Psoas muscle (tissue), 8 donors: ENCODE measurements around the gene CALCA. TPM values are rescaled to one million over a fixed set of nuclear protein-coding genes. Genes with fewer than 3 reads are reported as not detected.

Experiments used
- ATAC-seq, 4 donors: fragments of 200-7000 bp; cut with Tn5 transposase; one replicate each; pipeline ENCODE4 v1.9.1; 2020; ENCODE audit warnings: moderate library complexity in 3 of 4, mild to moderate bottlenecking in 2 of 4
- DNase-seq, 2 donors: peaks; one replicate each; pipeline ENCODE4 v3.0.0-alpha.2; 2020
- H3K27ac ChIP-seq: fragments of 200-600 bp; one replicate; pipeline ENCODE4 v1.8.0; 2022
- H3K27me3 ChIP-seq, 3 donors: fragments of 200-600 bp in 1 of 3; one replicate each; pipeline versions ENCODE4 v1.6.1 to v1.8.0; 2013 to 2022; ENCODE audit warnings: low read length in 2 of 3, mild to moderate bottlenecking in 2 of 3, moderate library complexity in 1 of 3; ENCODE audit not compliant: insufficient read depth in 3 of 3
- H3K36me3 ChIP-seq, 2 donors: fragments of 200-600 bp in 1 of 2; one replicate each; pipeline versions ENCODE4 v1.6.1 to v1.8.0; 2013 to 2022; ENCODE audit warnings: low read depth in 1 of 2, mild to moderate bottlenecking in 1 of 2, moderate library complexity in 1 of 2; ENCODE audit not compliant: insufficient read depth in 1 of 2
- H3K4me1 ChIP-seq: fragments of 200-600 bp; one replicate; pipeline ENCODE4 v1.8.0; 2022
- H3K4me3 ChIP-seq: fragments of 200-600 bp; one replicate; pipeline ENCODE4 v1.8.0; 2022; ENCODE audit warnings: mild to moderate bottlenecking
- H3K9me3 ChIP-seq: fragments of 200-600 bp; one replicate; pipeline ENCODE4 v1.8.0; 2022
- WGBS, 3 donors: extraction: QIAGEN DNeasy Blood & Tissue Kit; methylation state at CpG; one replicate each; pipeline versions ENCODE4 v1.1.6 to v1.1.7; 2013; 5-methylcytosine and 5-hydroxymethylcytosine counted together
- intact Hi-C, 2 donors: fragments of 100-400 bp; cut with DNase I; formaldehyde crosslinking; loops; one replicate each; pipeline versions ENCODE4 v1.11.0 to v1.14.2; 2022
- polyA plus RNA-seq, 3 donors: library from polyadenylated mRNA; stranded (reverse); fragments of 200-250 nt; gene quantifications; one replicate each; pipeline ENCODE4 v1.2.3, GENCODE V29; 2013
- total RNA-seq, 4 donors: library from RNA; stranded (reverse); fragmentation: NEBNext Ultra II Directional in 2 of 4; extraction: Animal tissue kit (Norgen Biotek cat#: 25700) in 2 of 4; gene quantifications; one replicate each; pipeline versions ENCODE4 v1.2.1 to v1.2.4, GENCODE V29; 2021 to 2023
- TF ChIP-seq, protein P1 (sequence below): fragments of 200-600 bp; IDR thresholded peaks from one replicate; pipeline ENCODE4 v1.8.0; 2022; ENCODE audit warnings: antibody characterized with exemption
- donor health status: healthy with polysubstance abuse.
- donor health status: DM: no; HTN: no; CAD: no; lungs with moderate emphysema.
- donor health status: Bipolar disorder and iron deficiency.
- donor health status: healthy.
- donor health status: DM: yes; HTN: yes; CAD: no.
- donor health status: DM: no; HTN: no; CAD: no.
- donor health status: DM: no; HTN: no; CAD: no.
- donor health status: DM: yes; HTN: yes; CAD: no.

CALCA gene
- total and polyA plus RNA-seq, 7 donors, result 0.34 to 3.9 (median 3.0) TPM; not detected in 4

- Histone ChIP-seq H3K27ac (no peak overlapping the region), H3K4me3 (no peak overlapping the region), H3K4me1 (no peaks in the 10 kb centered on the region), H3K27me3 (no peaks in the 10 kb centered on the region), H3K36me3 (no peaks in the 10 kb centered on the region), H3K9me3 (no peaks in the 10 kb centered on the region)
- TF ChIP-seq, protein P1, sequence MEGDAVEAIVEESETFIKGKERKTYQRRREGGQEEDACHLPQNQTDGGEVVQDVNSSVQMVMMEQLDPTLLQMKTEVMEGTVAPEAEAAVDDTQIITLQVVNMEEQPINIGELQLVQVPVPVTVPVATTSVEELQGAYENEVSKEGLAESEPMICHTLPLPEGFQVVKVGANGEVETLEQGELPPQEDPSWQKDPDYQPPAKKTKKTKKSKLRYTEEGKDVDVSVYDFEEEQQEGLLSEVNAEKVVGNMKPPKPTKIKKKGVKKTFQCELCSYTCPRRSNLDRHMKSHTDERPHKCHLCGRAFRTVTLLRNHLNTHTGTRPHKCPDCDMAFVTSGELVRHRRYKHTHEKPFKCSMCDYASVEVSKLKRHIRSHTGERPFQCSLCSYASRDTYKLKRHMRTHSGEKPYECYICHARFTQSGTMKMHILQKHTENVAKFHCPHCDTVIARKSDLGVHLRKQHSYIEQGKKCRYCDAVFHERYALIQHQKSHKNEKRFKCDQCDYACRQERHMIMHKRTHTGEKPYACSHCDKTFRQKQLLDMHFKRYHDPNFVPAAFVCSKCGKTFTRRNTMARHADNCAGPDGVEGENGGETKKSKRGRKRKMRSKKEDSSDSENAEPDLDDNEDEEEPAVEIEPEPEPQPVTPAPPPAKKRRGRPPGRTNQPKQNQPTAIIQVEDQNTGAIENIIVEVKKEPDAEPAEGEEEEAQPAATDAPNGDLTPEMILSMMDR, result no peak
- ATAC-seq (no peak), DNase-seq (no peak)
- intact Hi-C loops, result no loop called here
Measured at GRCh38 chr11:14932447-14932846, 39.7 kb downstream of the CALCA start.

DNA sequence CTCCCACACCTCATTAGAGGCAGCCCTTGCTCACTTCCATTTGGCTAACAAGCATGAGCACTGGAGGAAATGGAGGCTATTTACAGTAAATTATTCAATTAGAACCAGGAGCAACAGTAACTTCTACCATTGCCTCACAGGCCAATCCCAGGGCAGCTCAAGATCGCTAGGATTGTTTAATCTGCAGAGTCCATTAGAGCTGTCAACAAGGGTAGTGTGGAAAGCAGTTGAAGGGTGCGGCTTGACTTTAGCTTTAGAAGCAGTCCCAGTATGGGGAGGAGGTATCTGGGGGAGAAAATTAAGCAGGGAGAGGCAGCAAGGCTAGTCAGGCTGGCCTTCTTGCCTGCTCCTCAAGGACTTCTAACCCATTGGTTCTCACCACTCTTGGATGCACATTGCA lies 41.8 kb downstream of the CALCA start:
- Histone ChIP-seq H3K9me3 (no peaks in the 10 kb centered on the region), H3K36me3 (no peaks in the 10 kb centered on the region), H3K4me3 (no peak overlapping the region), H3K27ac (no peak overlapping the region), H3K4me1 (no peaks in the 10 kb centered on the region), H3K27me3 (no peaks in the 10 kb centered on the region)
- WGBS, 3 donors, result 64 to 87% (median 64%) methylated on average over 2 of the region's 2 CpGs
- TF ChIP-seq, protein P1, result no peak
- no peak for ATAC-seq
- no peak for DNase-seq
- intact Hi-C loops, result no loop called here

DNA sequence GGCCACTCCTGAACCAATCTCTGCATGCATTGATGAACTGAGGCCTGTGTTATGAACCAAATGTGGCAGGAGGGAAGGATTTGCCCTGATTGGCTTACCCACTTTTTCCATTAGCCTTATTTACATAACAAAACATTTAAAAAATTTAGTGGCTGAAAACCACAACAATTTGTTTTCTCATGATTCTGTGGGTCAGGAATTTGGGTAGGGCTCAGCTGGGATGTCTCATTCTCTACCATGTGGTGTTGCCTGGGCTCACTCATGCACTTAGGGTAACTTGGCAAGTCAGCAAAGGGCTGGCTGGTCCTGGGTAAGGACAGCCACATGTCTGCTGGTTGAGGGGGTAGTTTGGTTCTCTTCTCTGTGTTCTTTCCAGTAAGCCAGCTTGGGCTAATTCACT lies 45.0 kb downstream of the CALCA start:
- Histone ChIP-seq H3K4me1 (no peaks in the 10 kb centered on the region), H3K27me3 (no peaks in the 10 kb centered on the region), H3K4me3 (no peak overlapping the region), H3K36me3 (no peaks in the 10 kb centered on the region), H3K9me3 (no peaks in the 10 kb centered on the region), H3K27ac (no peak overlapping the region)
- intact Hi-C loops, result no loop called here
- TF ChIP-seq, protein P1, result no peak
- ATAC-seq (no peak), DNase-seq (no peak)

GRCh38 chr11:14924318-14924717 lies 47.8 kb downstream of the CALCA start:
- Histone ChIP-seq H3K27me3 (peaks cover 0 to 2% (median 0%) of the 10 kb centered on the region in 3 donors), H3K4me3 (no peak overlapping the region), H3K27ac (no peak overlapping the region), H3K9me3 (no peaks in the 10 kb centered on the region), H3K4me1 (no peaks in the 10 kb centered on the region), H3K36me3 (no peaks in the 10 kb centered on the region)
- WGBS, 3 donors, result 83 to 90% (median 86%) methylated on average over 3 of the region's 3 CpGs
- no peak for ATAC-seq
- DNase-seq, result no peak
- TF ChIP-seq, protein P1, result no peak
- intact Hi-C loops, result no loop called here

Other genes starting within 250 kb of the CALCA start
- gene CYP2R1, start 80.1 kb downstream of the CALCA start, total RNA-seq, result 1 to 10 TPM; 5.2 to 7.9 (median 7.0) TPM
- 10 to 100 TPM in 1 of 3 donors, 1 to 10 TPM in 2; 3.1 to 12.6 (median 6.4) TPM for gene CYP2R1, start 80.1 kb downstream of the CALCA start, polyA plus RNA-seq
- 10 to 100 TPM in 1 of 4 donors, 1 to 10 TPM in 1, not detected in 2; 1.4 to 29.1 TPM for gene CALCB, start 101.2 kb upstream of the CALCA start, total RNA-seq
- gene CALCB, start 101.2 kb upstream of the CALCA start, polyA plus RNA-seq, result under 1 TPM in 2 of 3 donors, not detected in 1; 0.10 to 0.20 TPM
- not detected for gene INSC, start 142.6 kb upstream of the CALCA start, total RNA-seq
- gene INSC, start 142.6 kb upstream of the CALCA start, polyA plus RNA-seq, result 1 to 10 TPM in 1 of 3 donors, under 1 TPM in 1, not detected in 1; 0.04 to 1.2 TPM